H4 (cell line): Measurements from ENCODE around the gene IGHMBP2. TPM values are rescaled to one million over a fixed set of nuclear protein-coding genes. Genes with fewer than 3 reads are reported as not detected.
"Not testable (repeated sequence)": the region's sequence is repeated elsewhere in the genome, so short reads cannot be mapped to it uniquely, and the experiment has no call there.

Experiments used
- DNase-seq: peaks from one replicate; pipeline ENCODE4 v3.0.0-alpha.2; 2015; ENCODE audit warnings: low spot score
- total RNA-seq: library from RNA; depleted of rRNA; stranded (reverse); fragments of >200 nt; shearing (Covaris generic); gene quantifications from 2 replicates; pipeline ENCODE4 v1.2.3, GENCODE V29; 2014; rRNA removed

Gene IGHMBP2
- total RNA-seq, result 3.3 and 5.3 TPM in 2 replicates

GRCh38 chr11:68903288-68904247 lies at the start of gene IGHMBP2, which contains the start of gene MRPL21:
IGHMBP2 (plus strand) TSS chr11:68903891; CDS start chr11:68903953, 62 bp downstream.
MRPL21 (minus strand) TSS chr11:68903832; CDS start chr11:68903810, 22 bp downstream.
- DNase-seq, result peak; percentile 74

GRCh38 chr11:68854273-68854958 lies 49.3 kb upstream of the IGHMBP2 start:
- no peak for DNase-seq

- DNase-seq, result no peak
Observed at GRCh38 chr11:68855205-68855981, 48.3 kb upstream of the IGHMBP2 start.

DNA sequence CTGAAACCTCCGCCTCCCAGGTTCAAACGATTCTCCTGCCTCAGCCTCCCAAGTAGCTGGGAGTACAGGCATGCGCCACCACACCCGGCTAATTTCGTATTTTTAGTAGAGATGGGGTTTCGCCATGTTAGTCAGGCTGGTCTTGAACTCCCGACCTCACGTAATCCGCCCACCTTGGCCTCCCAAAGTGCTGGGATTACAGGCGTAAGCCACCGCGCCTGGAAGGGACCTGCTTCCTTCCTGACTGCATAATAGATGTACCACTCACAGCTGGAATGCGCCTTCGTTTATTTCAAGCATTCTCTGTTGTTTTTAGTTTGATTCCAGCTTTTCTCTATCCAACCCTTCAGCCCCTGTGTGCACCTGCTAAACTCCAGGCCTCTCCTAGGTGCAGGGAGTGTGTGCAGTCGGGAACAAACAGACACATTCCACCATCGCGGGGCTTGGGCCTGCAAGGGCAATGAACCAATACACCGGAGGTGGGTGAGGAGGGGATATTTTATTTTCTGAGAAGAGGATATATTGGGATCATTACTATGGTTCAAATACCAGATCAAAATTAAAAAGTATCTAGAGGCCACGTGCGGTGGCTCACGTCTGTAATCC lies 47.2 kb upstream of the IGHMBP2 start:
- DNase-seq, result not testable (repeated sequence)

- no peak for DNase-seq
Observed at GRCh38 chr11:68857037-68857586, 46.6 kb upstream of the IGHMBP2 start.

GRCh38 chr11:68859123-68859522 lies 44.6 kb upstream of the IGHMBP2 start:
- DNase-seq, result no peak

GRCh38 chr11:68862421-68862820 lies 41.3 kb upstream of the IGHMBP2 start:
- no peak for DNase-seq

DNA sequence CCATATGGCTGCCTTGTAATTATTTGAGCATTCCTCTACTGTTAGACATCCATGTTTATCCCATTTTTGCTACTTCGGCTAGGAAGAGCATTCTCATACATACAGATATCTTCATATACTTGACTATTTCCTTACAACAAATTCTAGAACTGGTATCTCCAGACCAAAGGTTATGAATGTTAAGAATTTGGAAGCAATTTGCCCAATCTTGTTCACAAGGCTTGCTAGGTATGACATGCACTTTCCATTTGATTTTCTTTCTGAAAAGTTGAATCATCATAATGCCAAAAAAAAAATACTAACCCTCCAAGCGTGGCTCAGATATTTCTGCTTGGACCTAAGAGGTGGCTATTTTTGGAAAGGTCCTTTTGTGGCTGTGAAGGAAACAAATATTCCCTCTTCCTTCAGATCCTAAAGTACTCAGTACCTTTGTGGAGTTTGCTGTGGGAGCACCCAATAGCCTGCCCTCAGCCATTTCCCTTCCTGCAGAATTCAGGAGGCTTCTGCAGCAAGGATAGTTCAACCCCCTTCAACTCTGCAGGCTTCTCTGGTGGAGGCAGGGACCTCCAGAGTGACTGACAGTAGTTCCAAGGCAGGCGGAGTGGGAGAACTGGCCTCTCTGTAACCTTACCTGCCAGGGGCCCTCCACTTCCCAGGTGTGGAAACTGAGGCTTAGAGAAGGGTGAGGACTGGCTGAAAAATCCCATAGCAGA lies 40.0 kb upstream of the IGHMBP2 start:
- no peak for DNase-seq

GRCh38 chr11:68865241-68865640 lies 38.5 kb upstream of the IGHMBP2 start:
- no peak for DNase-seq

GRCh38 chr11:68867066-68867465 lies 36.6 kb upstream of the IGHMBP2 start:
- no peak for DNase-seq

DNA sequence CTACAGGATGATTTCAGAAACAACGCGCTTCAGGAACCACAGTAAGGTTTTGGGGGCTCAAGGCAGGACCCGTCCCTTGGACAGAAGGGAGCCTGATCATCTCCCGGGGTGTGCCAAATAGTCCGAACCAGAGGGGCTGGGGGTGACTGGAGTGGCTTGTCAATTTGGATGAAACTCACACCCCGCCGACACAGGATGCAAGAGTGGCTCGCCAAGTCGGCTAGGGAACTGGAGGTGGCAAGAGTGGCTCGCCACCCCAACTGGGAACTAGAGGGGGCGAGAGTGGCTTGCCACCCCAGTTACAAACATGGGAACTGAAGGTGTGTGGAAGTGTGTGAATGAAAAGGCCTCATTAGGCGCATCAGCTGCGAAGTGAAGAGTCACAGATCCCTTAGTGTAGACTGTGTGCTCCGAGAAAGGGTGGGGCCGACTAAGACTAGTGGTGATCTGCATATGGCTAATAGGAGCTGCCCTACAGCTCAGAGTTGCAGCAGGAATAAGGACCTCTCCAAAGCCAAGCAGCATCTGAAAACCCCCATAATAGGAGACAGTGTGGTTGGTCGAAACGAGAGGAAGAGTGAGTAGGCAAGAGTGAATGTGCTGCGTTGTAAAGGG lies 35.4 kb upstream of the IGHMBP2 start:
- DNase-seq, result no peak

DNA sequence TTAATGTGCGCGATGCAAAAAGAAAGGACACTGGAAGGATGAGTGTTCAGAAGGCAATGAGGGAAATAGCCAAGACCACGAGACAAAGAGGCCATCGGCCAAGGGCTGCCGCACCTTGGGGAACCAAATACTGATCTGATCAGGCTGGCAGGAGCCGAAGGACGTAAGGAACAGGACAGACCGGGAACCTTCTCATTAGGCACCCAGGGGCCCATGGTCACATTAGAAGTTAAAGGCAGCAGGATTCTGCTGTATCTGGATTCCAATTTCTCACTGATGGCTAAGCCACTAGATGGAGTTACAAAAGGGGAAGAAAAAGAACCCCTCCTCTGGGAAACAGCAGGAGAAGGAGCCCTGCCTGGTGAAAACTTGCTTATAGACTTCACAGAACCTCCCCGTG lies 33.2 kb upstream of the IGHMBP2 start:
- no peak for DNase-seq

GRCh38 chr11:68872216-68873003 lies 31.3 kb upstream of the IGHMBP2 start:
- no peak for DNase-seq

GRCh38 chr11:68878022-68878421 lies 25.7 kb upstream of the IGHMBP2 start:
- no peak for DNase-seq

DNA sequence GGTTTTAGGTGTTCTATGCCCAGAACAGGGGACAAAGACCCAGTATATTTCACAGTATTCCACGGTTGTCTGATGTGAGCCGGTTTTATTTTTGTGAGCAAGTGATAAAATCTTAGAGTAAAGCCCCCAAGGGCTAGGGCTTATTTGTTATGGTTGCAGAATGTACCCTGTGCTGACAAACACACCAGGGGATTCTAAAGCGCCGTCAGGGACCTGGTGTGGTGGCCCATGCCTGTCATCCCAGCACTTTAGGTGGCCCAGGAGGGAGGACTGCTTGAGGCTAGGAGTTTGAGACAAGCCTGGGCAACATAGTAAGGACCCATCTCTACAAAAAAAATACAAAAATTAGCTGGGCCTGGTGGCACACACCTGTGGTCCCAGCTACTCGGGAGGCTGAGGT lies 22.8 kb upstream of the IGHMBP2 start:
- DNase-seq, result no peak

DNA sequence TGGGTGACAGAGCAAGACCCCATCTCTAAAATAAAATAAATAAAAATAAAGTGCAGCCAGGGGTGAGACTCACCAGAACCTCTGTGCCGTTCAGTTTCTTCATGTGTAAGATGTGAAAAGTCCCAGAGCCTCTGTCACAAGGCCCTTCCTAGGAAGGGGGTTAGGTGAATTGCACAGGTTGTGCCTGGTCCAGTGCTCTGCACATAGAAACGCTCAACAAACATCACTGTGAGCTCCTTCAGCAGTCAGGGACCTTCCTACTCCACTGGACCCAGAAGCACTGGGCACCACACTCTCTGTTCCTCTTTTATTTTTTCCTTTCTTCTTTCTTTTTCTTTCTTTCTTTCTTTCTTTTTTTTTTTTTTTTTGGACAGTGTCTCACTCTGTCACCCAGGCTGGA lies 22.4 kb upstream of the IGHMBP2 start:
- DNase-seq, result no peak

DNA sequence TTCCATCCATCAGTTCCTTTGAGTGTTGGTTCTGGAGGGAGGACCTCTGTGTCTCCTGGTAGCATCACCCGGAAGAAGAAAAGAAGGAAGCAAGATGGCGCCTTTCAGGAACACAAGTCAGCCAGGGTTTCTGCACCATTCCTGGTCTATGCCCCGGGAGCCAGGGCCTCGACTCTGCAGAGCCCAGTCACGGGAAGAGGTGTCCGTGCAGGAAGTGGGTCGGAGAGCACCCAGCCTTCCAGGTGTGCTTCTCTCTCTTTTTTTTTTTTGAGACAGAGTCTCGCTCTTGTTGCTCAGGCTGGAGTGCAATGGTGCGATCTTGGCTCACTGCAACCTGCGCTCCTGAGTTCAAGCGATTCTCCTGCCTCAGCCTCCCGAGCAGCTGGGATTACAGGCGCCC lies 21.3 kb upstream of the IGHMBP2 start:
- no peak for DNase-seq

DNA sequence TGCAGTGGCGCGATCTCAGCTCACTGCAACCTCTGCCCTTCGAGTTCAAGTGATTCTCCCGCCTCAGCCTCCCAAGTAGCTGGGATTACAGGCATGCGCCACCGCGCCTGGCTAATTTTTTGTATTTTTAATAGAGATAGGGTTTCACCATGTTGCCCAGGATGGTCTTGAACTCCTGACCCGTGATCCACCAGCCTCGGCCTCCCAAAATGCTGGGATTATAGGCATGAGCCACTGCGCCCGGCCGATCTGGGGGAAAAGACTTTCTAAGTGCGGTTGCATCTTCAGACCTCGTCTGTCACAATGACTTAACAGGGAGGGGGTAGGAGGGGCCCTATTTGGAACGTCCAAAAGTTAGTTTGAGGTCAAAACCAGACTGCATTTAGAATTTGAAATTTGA lies 18.9 kb upstream of the IGHMBP2 start:
- not testable (repeated sequence) for DNase-seq

DNA sequence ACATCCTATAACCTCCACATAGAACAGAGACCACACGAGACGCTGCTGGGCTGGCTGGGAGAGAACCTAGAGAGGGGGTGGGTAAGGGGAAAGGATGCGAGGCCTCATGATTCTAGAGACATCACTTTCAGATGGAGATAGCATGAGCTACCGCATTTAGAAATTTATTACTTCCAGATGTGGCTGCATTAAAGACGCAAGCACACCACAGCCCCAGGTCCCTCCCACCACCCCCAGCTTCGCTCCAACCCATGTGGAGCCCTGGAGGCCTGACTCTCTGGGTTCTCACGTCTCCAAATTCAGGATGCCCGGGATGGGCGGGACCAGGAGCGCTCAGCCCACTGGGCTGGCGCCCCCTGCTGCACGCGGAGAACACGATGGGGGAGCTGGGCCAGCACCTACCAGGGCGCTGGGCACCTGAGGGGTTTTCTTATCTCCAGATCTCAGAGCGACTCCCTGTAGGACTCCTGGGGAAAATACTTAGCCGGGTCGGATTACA lies 13.7 kb upstream of the IGHMBP2 start:
- DNase-seq, result no peak
